NCI-H1092 (cell line): ENCODE measurements around the gene NLRP2B.
"Not testable (repeated sequence)": the region's sequence is repeated elsewhere in the genome, so short reads cannot be mapped to it uniquely, and the experiment has no call there.

Experiments used
- DNase-seq: peaks from one replicate; lab custom pipeline; 2025; lab: John Stamatoyannopoulos, UW

Gene NLRP2B

DNA sequence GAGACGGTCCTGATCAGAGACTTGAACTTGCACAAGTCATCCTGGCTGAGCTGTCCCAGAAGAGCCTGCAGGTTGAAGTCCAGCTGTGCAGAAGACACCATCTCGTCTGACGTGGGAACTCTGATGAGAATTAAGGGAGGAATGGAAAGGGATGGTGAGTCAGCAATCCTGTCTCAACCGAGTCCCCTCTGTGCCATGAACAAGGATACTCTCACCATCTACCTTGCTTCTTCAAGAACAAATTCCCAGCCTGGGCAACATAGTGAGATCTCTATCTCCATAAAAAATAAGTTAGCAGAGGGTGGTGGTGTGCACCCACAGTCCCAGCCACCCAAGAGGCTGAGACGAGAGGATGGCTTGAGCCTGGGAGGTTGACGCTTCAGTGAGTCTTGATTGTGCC is at the start of gene NLRP2B:
TSS of gene NLRP2B (minus strand) at position 101 of the 400 bp plus-strand sequence.
- DNase-seq = no peak

DNA sequence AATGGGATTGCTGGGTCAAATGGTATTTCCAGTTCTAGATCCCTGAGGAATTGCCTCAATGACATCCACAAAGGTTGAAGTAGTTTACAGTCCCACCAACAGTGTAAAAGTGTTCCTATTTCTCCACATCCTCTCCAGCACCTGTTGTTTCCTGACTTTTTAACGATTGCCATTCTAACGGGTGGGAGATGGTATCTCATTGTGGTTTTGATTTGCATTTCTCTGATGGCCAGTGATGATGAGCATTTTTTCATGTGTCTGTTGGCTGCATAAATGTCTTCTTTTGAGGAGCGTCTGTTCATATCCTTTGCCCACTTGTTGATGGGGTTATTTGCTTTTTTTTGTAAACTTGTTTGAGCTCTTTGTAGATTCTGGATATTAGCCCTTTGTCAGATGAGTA is 45.9 kb upstream of the NLRP2B start:
- not testable (repeated sequence) for DNase-seq

GRCh38 chrX:57681341-57681740 is 1.3 kb upstream of the NLRP2B start:
- no peak for DNase-seq

- DNase-seq = no peak
These were observed 1.2 kb downstream of the NLRP2B start for GRCh38 chrX:57678686-57679428.

- no peak for DNase-seq
These were observed 2.8 kb downstream of the NLRP2B start for GRCh38 chrX:57677132-57677858.

DNA sequence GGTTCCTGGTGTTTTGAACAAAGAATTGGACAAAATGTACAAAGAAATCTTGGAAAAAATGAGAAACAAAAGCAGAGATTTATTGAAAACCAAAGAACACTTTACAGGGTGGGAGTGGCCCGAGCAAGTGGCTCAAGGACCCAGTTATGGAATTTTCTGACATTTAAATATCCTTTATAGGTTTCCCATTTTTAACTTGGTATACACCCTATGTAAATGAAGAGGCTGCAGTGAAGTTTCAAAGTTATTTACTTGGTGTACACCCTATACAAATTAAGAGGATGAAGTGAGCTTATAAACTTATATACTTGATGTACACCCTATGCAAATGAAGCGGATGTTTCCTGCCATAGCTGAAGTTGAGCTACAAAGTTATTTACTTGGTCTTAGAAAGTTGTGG is 4.7 kb downstream of the NLRP2B start:
- no peak for DNase-seq

DNA sequence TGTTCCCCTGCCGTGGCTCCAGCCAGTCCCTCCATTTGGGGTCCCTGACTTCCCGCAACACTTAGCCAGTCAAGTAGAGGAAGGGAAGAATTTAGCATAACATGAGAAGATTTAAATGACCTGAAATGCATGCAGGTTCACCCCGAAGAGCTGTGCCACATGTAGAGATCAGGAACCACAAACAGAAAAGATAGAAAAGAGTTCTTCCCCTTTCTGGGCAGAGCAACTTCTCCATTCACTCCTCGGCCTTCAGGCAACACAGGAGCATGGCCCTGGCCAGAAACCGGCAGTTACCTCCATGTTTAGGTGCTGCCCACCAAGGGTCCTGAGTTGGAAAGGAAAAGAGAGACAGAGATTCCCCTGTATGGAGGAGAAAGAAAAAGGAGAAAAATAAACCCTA is 5.2 kb downstream of the NLRP2B start:
- no peak for DNase-seq

- no peak for DNase-seq
These were observed 10.1 kb downstream of the NLRP2B start for GRCh38 chrX:57669961-57670360.

DNA sequence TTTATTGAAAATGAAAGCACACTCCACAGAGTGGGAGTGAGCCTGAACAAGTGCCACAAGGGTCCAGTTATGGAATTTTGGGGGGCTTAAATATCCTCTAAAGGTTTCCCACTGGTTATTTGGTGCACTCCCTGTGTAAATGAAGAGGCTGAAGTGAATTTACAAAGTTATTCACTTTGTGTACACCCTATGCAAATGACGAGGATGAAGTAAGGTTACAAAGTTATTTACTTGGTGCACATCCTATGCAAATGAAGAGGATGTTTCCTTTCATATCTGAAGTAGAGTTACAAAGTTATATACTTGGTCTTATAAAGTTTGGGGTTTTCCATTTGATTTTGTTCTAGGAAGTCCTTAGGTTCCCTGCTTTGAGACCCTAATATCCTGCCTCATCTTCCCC is 13.1 kb downstream of the NLRP2B start:
- no peak for DNase-seq

DNA sequence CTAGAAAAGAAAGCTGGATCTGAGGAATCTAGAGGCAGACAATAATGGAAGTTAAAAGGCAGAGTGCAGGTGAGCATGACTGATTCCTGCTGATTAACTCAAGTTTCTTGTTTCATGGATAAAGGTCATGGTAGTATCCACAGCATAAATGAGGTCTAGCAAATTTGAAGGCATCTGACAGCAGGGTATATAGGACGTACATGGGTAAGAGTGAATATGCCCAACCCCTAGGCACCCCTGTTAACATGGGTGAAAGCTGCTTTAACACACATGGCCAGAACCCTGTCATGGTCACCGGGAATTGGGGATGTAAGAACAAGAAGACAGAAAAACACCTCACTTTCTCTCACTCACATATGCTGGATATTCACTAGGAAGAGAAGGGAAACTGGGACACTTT is 25.0 kb downstream of the NLRP2B start:
- DNase-seq = no peak

- no peak for DNase-seq
These were observed 27.4 kb downstream of the NLRP2B start for GRCh38 chrX:57652705-57653104.

- DNase-seq = no peak
These were observed 28.7 kb downstream of the NLRP2B start for GRCh38 chrX:57651169-57651919.

GRCh38 chrX:57647020-57647419 is 33.0 kb downstream of the NLRP2B start:
- no peak for DNase-seq

DNA sequence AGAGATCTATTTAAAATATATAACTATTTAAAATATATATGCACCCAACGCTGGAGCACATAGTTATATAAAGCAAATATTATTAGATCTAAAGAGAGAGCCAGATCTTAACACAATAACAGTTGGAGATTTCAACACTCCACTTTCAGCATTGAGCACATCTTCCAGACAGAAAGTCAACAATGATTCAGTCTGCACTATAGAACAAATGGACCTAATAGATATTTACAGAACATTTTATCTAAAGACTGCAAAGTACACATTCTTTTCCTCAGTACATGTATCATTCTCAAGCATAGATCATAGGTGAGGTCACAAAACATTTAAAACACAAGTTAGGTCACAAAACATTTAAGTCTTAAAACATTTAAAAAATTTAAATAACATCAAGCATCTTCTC is 36.4 kb downstream of the NLRP2B start:
- no peak for DNase-seq

- no peak for DNase-seq
These were observed 38.7 kb downstream of the NLRP2B start for GRCh38 chrX:57641338-57641737.

GRCh38 chrX:57640674-57641016 is 39.4 kb downstream of the NLRP2B start:
- DNase-seq = no peak

DNA sequence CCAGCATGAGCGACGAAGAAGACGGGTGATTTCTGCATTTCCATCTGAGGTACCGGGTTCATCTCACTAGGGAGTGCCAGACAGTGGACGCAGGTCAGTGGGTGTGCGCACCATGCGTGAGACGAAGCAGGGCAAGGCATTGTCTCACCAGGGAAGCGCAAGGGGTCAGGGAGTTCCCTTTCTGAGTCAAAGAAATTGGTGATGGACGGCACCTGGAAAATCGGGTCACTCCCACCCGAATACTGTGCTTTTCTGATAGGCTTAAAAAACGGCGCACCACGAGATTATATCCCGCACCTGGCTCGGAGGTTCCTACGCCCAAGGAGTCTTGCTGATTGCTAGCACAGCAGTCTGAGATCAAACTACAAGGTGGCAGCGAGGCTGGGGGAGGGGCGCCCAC is 50.6 kb downstream of the NLRP2B start:
- not testable (repeated sequence) for DNase-seq
